Articular chondrocyte of knee joint (primary cell): ENCODE data around the gene POLQ. TPM values are rescaled to one million over a fixed set of nuclear protein-coding genes. Genes with fewer than 3 reads are reported as not detected.

ENCODE experiments used
- total RNA-seq: library from RNA; depleted of rRNA; stranded (reverse); fragments of >200 nt; gene quantifications from 2 replicates; pipeline ENCODE4 v1.2.3, GENCODE V29; 2012

Gene POLQ
- total RNA-seq: 2.5 and 4.5 TPM in 2 replicates

GRCh38 chr3:121545574-121546455 is at the start of gene POLQ:
TSS of gene POLQ (minus strand) at chr3:121545988. CDS start at chr3:121545877, 111 bp downstream.

GRCh38 chr3:121592856-121593702 is 47.3 kb upstream of the POLQ start, which contains the start of gene FBXO40:
TSS of gene FBXO40 (plus strand) at chr3:121593379. CDS start at chr3:121620576, 27,197 bp downstream.

GRCh38 chr3:121567649-121568048 is 21.9 kb upstream of the POLQ start, which contains the start of gene ARGFX:
TSS of gene ARGFX (plus strand) at chr3:121567949. CDS start at chr3:121570714, 2,765 bp downstream.

Other genes with a start within 250 kb of the POLQ start
- not detected in 2 replicates for gene ARGFX, start 22.0 kb upstream of the POLQ start, total RNA-seq
- gene FBXO40, start 47.4 kb upstream of the POLQ start, total RNA-seq: not detected in 2 replicates
- 4.0 and 6.5 TPM in 2 replicates for gene HCLS1, start 114.9 kb upstream of the POLQ start, total RNA-seq
- 72.7 and 80.9 TPM in 2 replicates for gene GOLGB1, start 203.8 kb upstream of the POLQ start, total RNA-seq